Parathyroid adenoma (tissue), 2 donors: ENCODE data around the gene CLEC3B.

Experiments
- H2AFZ ChIP-seq: fragments of 300-600 bp; sonication (generic); one replicate; pipeline ENCODE4 v1.7.0; 2017; ENCODE audit warnings: antibody characterized with exemption, mild to moderate bottlenecking
- H3K27ac ChIP-seq: fragments of 300-600 bp; sonication (generic); one replicate; pipeline ENCODE4 v1.7.0; 2017
- H3K27me3 ChIP-seq: fragments of 300-600 bp; sonication (generic); one replicate; pipeline ENCODE4 v1.7.0; 2017; ENCODE audit warnings: low read length; ENCODE audit not compliant: control insufficient read depth, insufficient read depth
- H3K36me3 ChIP-seq: fragments of 300-600 bp; sonication (generic); one replicate; pipeline ENCODE4 v1.7.0; 2017; ENCODE audit warnings: low read length; ENCODE audit not compliant: control insufficient read depth, insufficient read depth
- H3K4me1 ChIP-seq: fragments of 300-600 bp; sonication (generic); one replicate; pipeline ENCODE4 v1.7.0; 2017; ENCODE audit warnings: control low read depth
- H3K4me2 ChIP-seq: fragments of 300-600 bp; sonication (generic); one replicate; pipeline ENCODE4 v1.7.0; 2017; ENCODE audit warnings: low read length
- H3K4me3 ChIP-seq: fragments of 300-600 bp; sonication (generic); one replicate; pipeline ENCODE4 v1.7.0; 2017; ENCODE audit warnings: low read depth, low read length
- H3K79me2 ChIP-seq: fragments of 300-600 bp; sonication (generic); one replicate; pipeline ENCODE4 v1.7.0; 2017; ENCODE audit warnings: control low read depth
- H3K9ac ChIP-seq: fragments of 300-600 bp; sonication (generic); one replicate; pipeline ENCODE4 v1.7.0; 2017; ENCODE audit warnings: mild to moderate bottlenecking
- H3K9me3 ChIP-seq: fragments of 300-600 bp; sonication (generic); one replicate; pipeline ENCODE4 v1.7.0; 2017; ENCODE audit warnings: low read length; ENCODE audit not compliant: control insufficient read depth
- CTCF ChIP-seq: fragments of 300-600 bp; sonication (generic); IDR thresholded peaks from one replicate; pipeline ENCODE4 v1.7.0; 2017; ENCODE audit warnings: antibody characterized with exemption, mild to moderate bottlenecking
- donor health status: primary hyperparathyroidism.

CLEC3B gene

GRCh38 chr3:44995142-44995770 is 30.8 kb upstream of the CLEC3B start:
- Histone ChIP-seq H3K9me3 (no peaks in the 10 kb centered on the region), H2AFZ (no peak overlapping the region), H3K27ac (no peak overlapping the region), H3K36me3 (no peaks in the 10 kb centered on the region), H3K4me3 (no peak overlapping the region), H3K79me2 (peaks cover 11% of the 10 kb centered on the region), H3K9ac (no peak overlapping the region), H3K4me1 (peaks cover 9% of the 10 kb centered on the region), H3K27me3 (no peaks in the 10 kb centered on the region), H3K4me2 (no peak overlapping the region)
- TF ChIP-seq CTCF: no peak

GRCh38 chr3:44996556-44996969 is 29.5 kb upstream of the CLEC3B start:
- no peak for TF ChIP-seq CTCF
- H3K4me1 ChIP-seq: peaks cover 11% of the 10 kb centered on the region
- H3K9me3 ChIP-seq: no peaks in the 10 kb centered on the region
- no peak overlapping the region for H3K4me2 ChIP-seq
- no peak overlapping the region for H3K27ac ChIP-seq
- H3K36me3 ChIP-seq: no peaks in the 10 kb centered on the region
- peaks cover 11% of the 10 kb centered on the region for H3K79me2 ChIP-seq
- no peaks in the 10 kb centered on the region for H3K27me3 ChIP-seq
- H3K9ac ChIP-seq: no peak overlapping the region
- no peak overlapping the region for H3K4me3 ChIP-seq
- H2AFZ ChIP-seq: no peak overlapping the region

- TF ChIP-seq CTCF: no peak
- Histone ChIP-seq H2AFZ (no peak overlapping the region), H3K9ac (no peak overlapping the region), H3K4me3 (no peak overlapping the region), H3K4me1 (peaks cover 6% of the 10 kb centered on the region), H3K27ac (no peak overlapping the region), H3K27me3 (no peaks in the 10 kb centered on the region), H3K79me2 (no peaks in the 10 kb centered on the region), H3K36me3 (no peaks in the 10 kb centered on the region), H3K9me3 (no peaks in the 10 kb centered on the region), H3K4me2 (no peak overlapping the region)
Measured at GRCh38 chr3:44999782-45000181, 26.3 kb upstream of the CLEC3B start.

- no peaks in the 10 kb centered on the region for H3K27me3 ChIP-seq
- no peaks in the 10 kb centered on the region for H3K9me3 ChIP-seq
- no peak overlapping the region for H3K4me2 ChIP-seq
- H3K4me3 ChIP-seq: no peak overlapping the region
- TF ChIP-seq CTCF: no peak
- no peak overlapping the region for H2AFZ ChIP-seq
- H3K79me2 ChIP-seq: no peaks in the 10 kb centered on the region
- no peaks in the 10 kb centered on the region for H3K36me3 ChIP-seq
- H3K27ac ChIP-seq: no peak overlapping the region
- H3K4me1 ChIP-seq: peaks cover 6% of the 10 kb centered on the region
- no peak overlapping the region for H3K9ac ChIP-seq
Measured at GRCh38 chr3:45000823-45001222, 25.3 kb upstream of the CLEC3B start.

GRCh38 chr3:45001738-45002137 is 24.4 kb upstream of the CLEC3B start:
- Histone ChIP-seq H3K27ac (no peak overlapping the region), H3K4me3 (no peak overlapping the region), H3K9me3 (no peaks in the 10 kb centered on the region), H3K4me2 (no peak overlapping the region), H3K79me2 (no peaks in the 10 kb centered on the region), H3K36me3 (no peaks in the 10 kb centered on the region), H3K4me1 (peaks cover 6% of the 10 kb centered on the region), H3K27me3 (no peaks in the 10 kb centered on the region), H3K9ac (no peak overlapping the region), H2AFZ (no peak overlapping the region)
- TF ChIP-seq CTCF: no peak
